Measurements from ENCODE around the gene MACROD1. TPM values are rescaled to one million over a fixed set of nuclear protein-coding genes. Genes with fewer than 3 reads are reported as not detected.

MACROD1 gene
- total and polyA plus RNA-seq, 9 donors = 21.1 to 50.2 (median 32.2) TPM

DNA sequence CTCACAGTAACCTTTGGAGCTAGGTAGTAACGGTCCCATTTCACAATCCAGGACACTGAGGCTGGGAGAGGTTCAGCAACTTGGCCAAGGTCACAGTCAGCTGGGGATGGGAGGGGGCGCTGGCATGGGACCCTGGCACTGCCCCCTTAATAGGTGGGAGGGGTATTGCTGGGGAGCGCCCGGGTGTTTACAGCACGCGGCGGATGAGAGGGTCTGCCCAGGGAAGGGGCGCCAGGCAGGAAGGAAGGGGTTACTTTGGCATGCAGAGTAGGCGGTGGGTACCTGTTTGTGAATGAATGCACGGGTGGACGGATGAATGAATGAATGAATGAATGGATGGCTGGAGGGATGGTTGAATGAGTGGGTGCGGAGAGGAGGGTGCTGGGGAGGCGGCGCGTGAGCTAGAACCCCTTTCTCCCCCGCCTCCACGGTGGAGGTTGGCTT lies 130.8 kb downstream of the MACROD1 start:
- Histone ChIP-seq H3K36me3 (no peaks in the 10 kb centered on the region), H3K27me3 (no peaks in the 10 kb centered on the region), H3K4me3 (no peak overlapping the region), H3K27ac (no peak overlapping the region), H3K4me1 (ENCODE audit: insufficient read depth) (peaks cover 2% of the 10 kb centered on the region), H3K9me3 (no peaks in the 10 kb centered on the region)
- 3 to 6% (median 4%) methylated on average over 17 of the region's 17 CpGs for WGBS, 3 donors
- DNase-seq = no peak
- intact Hi-C loops (cut with DNase I) = no loop called here
- TF ChIP-seq, protein P1, sequence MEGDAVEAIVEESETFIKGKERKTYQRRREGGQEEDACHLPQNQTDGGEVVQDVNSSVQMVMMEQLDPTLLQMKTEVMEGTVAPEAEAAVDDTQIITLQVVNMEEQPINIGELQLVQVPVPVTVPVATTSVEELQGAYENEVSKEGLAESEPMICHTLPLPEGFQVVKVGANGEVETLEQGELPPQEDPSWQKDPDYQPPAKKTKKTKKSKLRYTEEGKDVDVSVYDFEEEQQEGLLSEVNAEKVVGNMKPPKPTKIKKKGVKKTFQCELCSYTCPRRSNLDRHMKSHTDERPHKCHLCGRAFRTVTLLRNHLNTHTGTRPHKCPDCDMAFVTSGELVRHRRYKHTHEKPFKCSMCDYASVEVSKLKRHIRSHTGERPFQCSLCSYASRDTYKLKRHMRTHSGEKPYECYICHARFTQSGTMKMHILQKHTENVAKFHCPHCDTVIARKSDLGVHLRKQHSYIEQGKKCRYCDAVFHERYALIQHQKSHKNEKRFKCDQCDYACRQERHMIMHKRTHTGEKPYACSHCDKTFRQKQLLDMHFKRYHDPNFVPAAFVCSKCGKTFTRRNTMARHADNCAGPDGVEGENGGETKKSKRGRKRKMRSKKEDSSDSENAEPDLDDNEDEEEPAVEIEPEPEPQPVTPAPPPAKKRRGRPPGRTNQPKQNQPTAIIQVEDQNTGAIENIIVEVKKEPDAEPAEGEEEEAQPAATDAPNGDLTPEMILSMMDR (IDR thresholded peaks at IDR 0.05) = no peak
- TF ChIP-seq EP300 (IDR thresholded peaks at IDR 0.05) = no peak
- no peak for TF ChIP-seq POLR2A (IDR thresholded peaks at IDR 0.05)

DNA sequence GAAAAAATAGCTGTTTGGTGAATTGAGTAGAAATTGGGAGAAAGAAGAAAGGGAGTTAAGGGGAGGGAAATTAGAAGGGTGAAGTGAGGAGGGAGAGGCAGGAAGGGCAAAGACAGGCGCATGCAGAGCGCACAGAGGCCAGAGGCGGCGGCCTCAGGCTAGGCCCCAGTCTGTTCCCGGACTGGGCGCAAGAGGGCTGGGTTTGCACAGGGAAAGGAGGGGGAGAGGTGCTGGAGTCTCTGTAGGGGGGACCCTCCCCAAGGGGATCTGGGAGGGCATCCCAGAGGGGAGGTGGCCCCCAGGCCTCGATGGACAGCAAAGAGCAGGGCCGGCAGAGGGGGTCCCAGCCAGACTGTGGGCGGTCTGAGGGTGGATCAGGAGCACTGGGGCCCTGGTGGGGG lies 131.5 kb downstream of the MACROD1 start:
- no peak for DNase-seq
- no peaks in the 10 kb centered on the region for H3K36me3 ChIP-seq
- intact Hi-C loops (cut with DNase I) = no loop called here
- peaks cover 2% of the 10 kb centered on the region for H3K4me1 ChIP-seq (ENCODE audit: insufficient read depth)
- H3K9me3 ChIP-seq = no peaks in the 10 kb centered on the region
- WGBS, 3 donors = 77 to 86% (median 78%) methylated on average over 9 of the region's 9 CpGs
- no peak overlapping the region for H3K27ac ChIP-seq
- TF ChIP-seq, protein P1 (IDR thresholded peaks at IDR 0.05) = no peak
- TF ChIP-seq POLR2A (IDR thresholded peaks at IDR 0.05) (no peak), EP300 (IDR thresholded peaks at IDR 0.05) (no peak)
- H3K27me3 ChIP-seq = no peaks in the 10 kb centered on the region
- no peak overlapping the region for H3K4me3 ChIP-seq

DNA sequence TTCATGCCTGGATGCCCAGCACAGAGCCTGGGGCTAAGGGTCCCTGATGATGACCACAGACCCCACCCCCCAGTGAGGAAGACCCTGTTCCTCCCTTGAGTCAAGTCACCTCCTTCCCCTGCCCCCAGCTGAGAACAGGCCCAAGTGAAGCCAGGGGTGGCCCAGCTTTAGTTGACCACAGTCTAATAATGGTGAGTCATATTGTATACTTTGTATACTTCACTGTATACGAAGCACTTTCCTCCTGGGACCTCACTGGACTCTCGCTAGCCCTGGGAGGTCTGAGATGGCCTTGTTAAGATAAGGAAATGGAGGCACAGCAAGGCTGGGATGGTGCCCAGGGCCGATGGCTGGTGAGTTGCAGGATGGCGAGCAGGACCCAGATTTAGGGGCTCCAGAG lies 133.9 kb downstream of the MACROD1 start:
- intact Hi-C loops (cut with DNase I) = no loop called here
- DNase-seq = no peak
- no peaks in the 10 kb centered on the region for H3K36me3 ChIP-seq
- no peak overlapping the region for H3K4me3 ChIP-seq
- WGBS, 3 donors = 80 to 85% (median 81%) methylated on average over 4 of the region's 4 CpGs
- no peaks in the 10 kb centered on the region for H3K9me3 ChIP-seq
- H3K4me1 ChIP-seq (ENCODE audit: insufficient read depth) = peaks cover 8% of the 10 kb centered on the region
- H3K27ac ChIP-seq = no peak overlapping the region
- no peaks in the 10 kb centered on the region for H3K27me3 ChIP-seq
- TF ChIP-seq POLR2A (IDR thresholded peaks at IDR 0.05) = no peak
- TF ChIP-seq, protein P1 (IDR thresholded peaks at IDR 0.05) = no peak
- no peak for TF ChIP-seq EP300 (IDR thresholded peaks at IDR 0.05)

DNA sequence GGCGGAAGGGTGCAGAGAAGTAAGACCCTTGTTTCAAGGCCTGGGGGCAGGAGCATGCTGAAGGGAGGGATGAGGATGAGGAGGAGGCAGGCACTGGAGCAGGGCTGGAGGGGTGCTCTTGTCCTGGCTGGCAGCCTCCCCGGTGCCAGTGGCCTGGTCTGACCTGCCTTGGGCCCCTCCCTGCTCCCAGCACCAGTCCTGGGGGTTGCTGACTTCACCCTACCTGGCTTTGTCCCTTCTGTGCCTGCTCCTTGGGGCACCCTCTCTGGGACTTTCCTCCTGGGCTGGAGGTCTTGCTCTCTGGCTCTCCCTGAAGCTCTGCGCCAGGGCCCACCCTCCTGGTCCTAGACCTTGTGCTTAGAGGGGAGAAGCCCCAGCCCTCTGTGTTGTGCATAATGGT lies 134.9 kb downstream of the MACROD1 start:
- Histone ChIP-seq H3K36me3 (no peaks in the 10 kb centered on the region), H3K4me1 (ENCODE audit: insufficient read depth) (peaks cover 8% of the 10 kb centered on the region), H3K9me3 (no peaks in the 10 kb centered on the region), H3K27me3 (no peaks in the 10 kb centered on the region), H3K4me3 (no peak overlapping the region), H3K27ac (no peak overlapping the region)
- no peak for DNase-seq
- intact Hi-C loops (cut with DNase I) = no loop called here
- WGBS, 3 donors = 83 to 89% (median 84%) methylated on average over 3 of the region's 3 CpGs
- TF ChIP-seq POLR2A (IDR thresholded peaks at IDR 0.05) (no peak), EP300 (IDR thresholded peaks at IDR 0.05) (no peak)
- TF ChIP-seq, protein P1 (IDR thresholded peaks at IDR 0.05) = no peak
